ENCODE results near the gene CDH2.

DNA sequence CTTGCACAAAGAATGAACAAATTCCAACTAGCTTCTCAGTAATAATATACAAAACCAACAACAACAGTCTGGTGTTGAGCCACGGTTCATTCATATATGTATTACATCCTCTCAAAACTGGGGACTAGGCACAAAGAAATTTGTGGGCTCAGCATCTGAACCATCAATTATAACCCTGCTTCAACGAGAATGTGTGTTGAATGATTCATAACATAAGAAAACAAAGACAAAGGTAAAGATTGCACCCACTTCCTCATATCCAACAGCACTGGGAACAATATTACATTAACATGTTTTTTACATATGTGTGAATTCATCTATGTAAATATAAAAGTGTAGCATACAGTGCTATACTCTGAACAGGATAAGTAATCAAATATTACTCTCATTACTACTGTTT is 144.8 kb downstream of the CDH2 start:
- TF ChIP-seq POLR2A (IDR thresholded peaks at IDR 0.05) (no peak), CTCF (IDR thresholded peaks at IDR 0.05) (no peak), POLR2AphosphoS5 (IDR thresholded peaks at IDR 0.05) (no peak)

Measured in transverse colon (tissue), 4 donors.